ENCODE measurements around the gene CITED2.
"Not testable (repeated sequence)": the region's sequence is repeated elsewhere in the genome, so short reads cannot be mapped to it uniquely, and the experiment has no call there.

CITED2 gene

GRCh38 chr6:139374357-139375225 is at the start of gene CITED2:
Gene CITED2 (minus strand): TSS chr6:139374648. CDS start chr6:139373944, 704 bp downstream.
- DNase-seq: peak; percentile 96
- in situ Hi-C loops (cut with MboI; ENCODE audit: low pct_unique_long_range_greater_than_20kb, low sequenced_read_pairs): loop anchor here (25.0 kb wide), 5 partner anchors 237 to 1063 kb away; partner anchors contain the start of gene HECA

GRCh38 chr6:139423037-139423703 is 48.7 kb upstream of the CITED2 start:
- DNase-seq: no peak
- in situ Hi-C loops (cut with MboI; ENCODE audit: low pct_unique_long_range_greater_than_20kb, low sequenced_read_pairs): no loop called here

- DNase-seq: peak; percentile 52
Observed at GRCh38 chr6:139422105-139423036, 47.9 kb upstream of the CITED2 start.

GRCh38 chr6:139418481-139419132 is 44.2 kb upstream of the CITED2 start:
- in situ Hi-C loops (cut with MboI; ENCODE audit: low pct_unique_long_range_greater_than_20kb, low sequenced_read_pairs): no loop called here
- DNase-seq: no peak

More at GRCh38 chr6:139422105-139423036, 47.9 kb upstream of the CITED2 start:
- in situ Hi-C loops (cut with MboI; ENCODE audit: low pct_unique_long_range_greater_than_20kb, low sequenced_read_pairs): no loop called here

- in situ Hi-C loops (cut with MboI; ENCODE audit: low pct_unique_long_range_greater_than_20kb, low sequenced_read_pairs): no loop called here
- no peak for DNase-seq
Observed at GRCh38 chr6:139416146-139416545, 41.7 kb upstream of the CITED2 start.

GRCh38 chr6:139415365-139415764 is 40.9 kb upstream of the CITED2 start:
- in situ Hi-C loops (cut with MboI; ENCODE audit: low pct_unique_long_range_greater_than_20kb, low sequenced_read_pairs): no loop called here
- no peak for DNase-seq

- in situ Hi-C loops (cut with MboI; ENCODE audit: low pct_unique_long_range_greater_than_20kb, low sequenced_read_pairs); DNase-seq: not testable (repeated sequence)
Observed at GRCh38 chr6:139412103-139412502, 37.7 kb upstream of the CITED2 start.

GRCh38 chr6:139409026-139409425 is 34.6 kb upstream of the CITED2 start:
- in situ Hi-C loops (cut with MboI; ENCODE audit: low pct_unique_long_range_greater_than_20kb, low sequenced_read_pairs): no loop called here
- no peak for DNase-seq

- in situ Hi-C loops (cut with MboI; ENCODE audit: low pct_unique_long_range_greater_than_20kb, low sequenced_read_pairs): no loop called here
- DNase-seq: no peak
Observed at GRCh38 chr6:139407718-139408222, 33.3 kb upstream of the CITED2 start.

GRCh38 chr6:139406577-139407343 is 32.3 kb upstream of the CITED2 start:
- DNase-seq: no peak
- in situ Hi-C loops (cut with MboI; ENCODE audit: low pct_unique_long_range_greater_than_20kb, low sequenced_read_pairs): no loop called here

- in situ Hi-C loops (cut with MboI; ENCODE audit: low pct_unique_long_range_greater_than_20kb, low sequenced_read_pairs): no loop called here
- no peak for DNase-seq
Observed at GRCh38 chr6:139402876-139403386, 28.5 kb upstream of the CITED2 start.

GRCh38 chr6:139398658-139399057 is 24.2 kb upstream of the CITED2 start:
- DNase-seq: no peak
- in situ Hi-C loops (cut with MboI; ENCODE audit: low pct_unique_long_range_greater_than_20kb, low sequenced_read_pairs): loop anchor here (25.0 kb wide), 3 partner anchors 239 to 1039 kb away; no protein-coding TSS in a partner anchor

GRCh38 chr6:139395891-139396301 is 21.4 kb upstream of the CITED2 start:
- DNase-seq: peak; percentile 45
- in situ Hi-C loops (cut with MboI; ENCODE audit: low pct_unique_long_range_greater_than_20kb, low sequenced_read_pairs): loop anchor here (25.0 kb wide), 3 partner anchors 241 to 1041 kb away; no protein-coding TSS in a partner anchor

- in situ Hi-C loops (cut with MboI; ENCODE audit: low pct_unique_long_range_greater_than_20kb, low sequenced_read_pairs): loop anchor here (25.0 kb wide), 3 partner anchors 242 to 1042 kb away; no protein-coding TSS in a partner anchor
- DNase-seq: no peak
Observed at GRCh38 chr6:139395371-139395770, 20.9 kb upstream of the CITED2 start.

- no peak for DNase-seq
- in situ Hi-C loops (cut with MboI; ENCODE audit: low pct_unique_long_range_greater_than_20kb, low sequenced_read_pairs): loop anchor here (25.0 kb wide), 3 partner anchors 243 to 1043 kb away; no protein-coding TSS in a partner anchor
Observed at GRCh38 chr6:139394027-139394649, 19.7 kb upstream of the CITED2 start.

GRCh38 chr6:139392794-139393193 is 18.3 kb upstream of the CITED2 start:
- no peak for DNase-seq
- in situ Hi-C loops (cut with MboI; ENCODE audit: low pct_unique_long_range_greater_than_20kb, low sequenced_read_pairs): loop anchor here (25.0 kb wide), 3 partner anchors 245 to 1045 kb away; no protein-coding TSS in a partner anchor

- no peak for DNase-seq
- in situ Hi-C loops (cut with MboI; ENCODE audit: low pct_unique_long_range_greater_than_20kb, low sequenced_read_pairs): loop anchor here (25.0 kb wide), 3 partner anchors 246 to 1046 kb away; no protein-coding TSS in a partner anchor
Observed at GRCh38 chr6:139391709-139392108, 17.3 kb upstream of the CITED2 start.

Measured in KBM-7 (cell line).